GM23338 (cell line): Measurements from ENCODE around the gene UBE2G1. TPM values are rescaled to one million over a fixed set of nuclear protein-coding genes. Genes with fewer than 3 reads are reported as not detected.

Experiments
- ATAC-seq: fragments of 200-7000 bp; cut with Tn5 transposase; 3 replicates; pipeline ENCODE4 v1.9.1; 2020
- DNase-seq: peaks from one replicate; pipeline ENCODE4 v3.0.0-alpha.2; 2015; ENCODE audit warnings: low spot score
- H2AFZ ChIP-seq: fragments of 200-600 bp; sonication (generic); 2 replicates; pipeline ENCODE4 v1.8.0; 2016; ENCODE audit warnings: antibody characterized with exemption, mild to moderate bottlenecking, moderate library complexity
- H3F3A ChIP-seq: fragments of 200-600 bp; sonication (generic); replicated peaks from 2 replicates; pipeline ENCODE4 v1.8.0; 2017; ENCODE audit warnings: antibody characterized with exemption, mixed run types, low read depth
- H3K27ac ChIP-seq: fragments of 200-600 bp; sonication (generic); 2 replicates; pipeline ENCODE4 v1.6.1; 2016; ENCODE audit warnings: low read depth
- H3K27me3 ChIP-seq: fragments of 200-600 bp; sonication (generic); 2 replicates; pipeline ENCODE4 v1.8.0; 2016; ENCODE audit warnings: mild to moderate bottlenecking, mixed run types, moderate library complexity; ENCODE audit not compliant: insufficient read depth
- H3K36me3 ChIP-seq: fragments of 200-600 bp; sonication (generic); 2 replicates; pipeline ENCODE4 v1.8.0; 2016; ENCODE audit warnings: mild to moderate bottlenecking; ENCODE audit not compliant: insufficient read depth
- H3K4me1 ChIP-seq: fragments of 200-600 bp; sonication (generic); 2 replicates; pipeline ENCODE4 v1.8.0; 2016; ENCODE audit warnings: mild to moderate bottlenecking, moderate library complexity; ENCODE audit not compliant: insufficient read depth
- H3K4me2 ChIP-seq: fragments of 200-600 bp; sonication (generic); 2 replicates; pipeline ENCODE4 v1.7.1; 2017; ENCODE audit warnings: mixed run types
- H3K4me3 ChIP-seq: fragments of 200-600 bp; sonication (generic); 2 replicates; pipeline ENCODE4 v1.6.1; 2016; ENCODE audit warnings: mixed run types
- H3K79me2 ChIP-seq: fragments of 200-600 bp; sonication (generic); replicated peaks from 2 replicates; pipeline ENCODE4 v1.8.0; 2017; ENCODE audit warnings: mild to moderate bottlenecking; ENCODE audit not compliant: insufficient read depth
- H3K9me2 ChIP-seq: fragments of 200-600 bp; sonication (generic); 2 replicates; pipeline ENCODE4 v1.8.0; 2017; ENCODE audit not compliant: insufficient read depth
- H4K20me1 ChIP-seq: fragments of 200-600 bp; sonication (generic); replicated peaks from 2 replicates; pipeline ENCODE4 v1.8.0; 2017; ENCODE audit warnings: mild to moderate bottlenecking; ENCODE audit not compliant: insufficient read depth
- H3K27ac Mint-ChIP-seq: 2 replicates; pipeline ENCODE4 v1.8.0; 2020; ENCODE audit warnings: inconsistent platforms, mild to moderate bottlenecking, moderate library complexity, mixed read lengths
- H3K27me3 Mint-ChIP-seq: 3 replicates; pipeline ENCODE4 v1.8.0; 2022; ENCODE audit warnings: low read depth, mild to moderate bottlenecking, moderate library complexity, mixed read lengths, inconsistent platforms; ENCODE audit not compliant: insufficient read depth, poor library complexity
- H3K36me3 Mint-ChIP-seq: 3 replicates; pipeline ENCODE4 v1.8.0; 2021; ENCODE audit warnings: low read depth, mild to moderate bottlenecking, inconsistent platforms, moderate library complexity, mixed read lengths
- H3K4me1 Mint-ChIP-seq: 3 replicates; pipeline ENCODE4 v1.8.0; 2020; ENCODE audit warnings: mild to moderate bottlenecking, inconsistent platforms, mixed read lengths
- H3K4me3 Mint-ChIP-seq: 3 replicates; pipeline ENCODE4 v1.8.0; 2021; ENCODE audit warnings: moderate library complexity, mild to moderate bottlenecking, inconsistent platforms, mixed read lengths
- H3K9me3 Mint-ChIP-seq: 3 replicates; pipeline ENCODE4 v1.8.0; 2020; ENCODE audit warnings: moderate library complexity, mild to moderate bottlenecking, inconsistent platforms, mixed read lengths
- CREB1 ChIP-seq: fragments of 250-450 bp; sonication (Bioruptor Pico); IDR thresholded peaks from 2 replicates; pipeline ENCODE4 v1.5.0; 2020; ENCODE audit warnings: low read depth, mild to moderate bottlenecking, moderate library complexity
- EZH2 ChIP-seq: fragments of 200-600 bp; sonication (generic); IDR thresholded peaks from one replicate; pipeline ENCODE4 v1.8.0; 2017; ENCODE audit warnings: antibody characterized with exemption, mild to moderate bottlenecking, low read depth; ENCODE audit not compliant: unreplicated experiment
- EZH2phosphoT487 ChIP-seq: fragments of 200-600 bp; sonication (generic); IDR thresholded peaks from one replicate; pipeline ENCODE4 v1.8.1; 2018; ENCODE audit warnings: antibody characterized with exemption; ENCODE audit not compliant: unreplicated experiment
- JUNB ChIP-seq: IDR thresholded peaks from one replicate; pipeline ENCODE4 v1.6.1; 2016; ENCODE audit warnings: antibody characterized with exemption; ENCODE audit not compliant: unreplicated experiment
- POLR2AphosphoS5 ChIP-seq: IDR thresholded peaks from 2 replicates; pipeline ENCODE4 v1.6.1; 2016; ENCODE audit warnings: antibody characterized with exemption, low read depth
- ZNF114 ChIP-seq: fragments of 250-450 bp; sonication (Bioruptor Pico); IDR thresholded peaks from 2 replicates; pipeline ENCODE4 v1.5.0; 2020; ENCODE audit warnings: mild to moderate bottlenecking, moderate library complexity
- ZNF331 ChIP-seq: fragments of 250-450 bp; sonication (Bioruptor Pico); IDR thresholded peaks from 2 replicates; pipeline ENCODE4 v1.5.0; 2020; ENCODE audit warnings: low read depth, mild to moderate bottlenecking, moderate library complexity
- polyA plus RNA-seq: library from polyadenylated mRNA; unstranded; fragments of >200 nt; fragmentation: Nextera tagmentation; extraction: Ambion mirVana; gene quantifications from 2 replicates; pipeline ENCODE4 v1.2.1, GENCODE V29; 2016
- total RNA-seq: library from RNA; depleted of rRNA; stranded (reverse); fragments of >200 nt; shearing (Covaris generic); gene quantifications from 2 replicates; pipeline ENCODE4 v1.2.3, GENCODE V29; 2014
- TF ChIP-seq, protein P1 (sequence below): fragments of 250-450 bp; sonication (Bioruptor Pico); IDR thresholded peaks from 2 replicates; pipeline ENCODE4 v1.5.0; 2020; ENCODE audit warnings: mild to moderate bottlenecking, moderate library complexity
- TF ChIP-seq, protein P2 (sequence below): IDR thresholded peaks from 2 replicates; pipeline ENCODE4 v1.6.1; 2016; ENCODE audit warnings: antibody characterized with exemption

UBE2G1 gene
- total and polyA plus RNA-seq, 2 experiments from 2014 or later, result 71.9 to 145 TPM

DNA sequence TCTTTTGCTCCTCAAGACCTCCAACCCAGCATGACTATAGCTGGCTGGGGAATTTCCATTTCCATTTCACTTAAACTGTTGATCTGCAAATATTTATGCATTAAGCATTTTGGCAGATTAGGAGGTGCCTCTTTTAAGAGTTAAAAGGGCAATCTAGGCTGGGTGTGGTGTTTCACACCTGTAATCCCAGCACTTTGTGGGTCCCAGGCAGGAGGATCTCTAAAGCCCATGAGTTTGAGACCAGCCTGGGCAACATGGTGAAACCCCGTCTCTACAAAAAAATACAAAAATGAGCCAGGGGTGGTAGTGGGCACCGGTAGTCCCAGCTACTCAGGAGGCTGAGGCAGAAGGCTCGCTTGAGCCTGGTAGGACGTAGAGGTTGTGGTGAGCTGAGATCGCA lies 119.8 kb downstream of the UBE2G1 start:
- peaks cover 30% of the 10 kb centered on the region for H3K4me1 Mint-ChIP-seq
- no peak for DNase-seq

More for the DNA sequence above, 119.8 kb downstream of the UBE2G1 start:
- Mint-ChIP-seq H3K4me3 (no peak overlapping the region; the same call in 2 of the 3 replicates), H3K9me3 (no peaks in the 10 kb centered on the region), H3K27ac (no peak overlapping the region), H3K27me3 (no peaks in the 10 kb centered on the region), H3K36me3 (peaks cover 6% of the 10 kb centered on the region; the same call in 2 of the 3 replicates)
- no peaks in the 10 kb centered on the region for H3F3A ChIP-seq
- no peaks in the 10 kb centered on the region for H3K27me3 ChIP-seq
- no peaks in the 10 kb centered on the region; the same call in none of the 2 replicates for H3K36me3 ChIP-seq
- ATAC-seq, result no peak
- peaks cover 59% of the 10 kb centered on the region for H4K20me1 ChIP-seq
- no peaks in the 10 kb centered on the region for H3K9me2 ChIP-seq
- no peak overlapping the region for H3K4me3 ChIP-seq
- peaks cover 87% of the 10 kb centered on the region for H3K79me2 ChIP-seq
- TF ChIP-seq, protein P1, sequence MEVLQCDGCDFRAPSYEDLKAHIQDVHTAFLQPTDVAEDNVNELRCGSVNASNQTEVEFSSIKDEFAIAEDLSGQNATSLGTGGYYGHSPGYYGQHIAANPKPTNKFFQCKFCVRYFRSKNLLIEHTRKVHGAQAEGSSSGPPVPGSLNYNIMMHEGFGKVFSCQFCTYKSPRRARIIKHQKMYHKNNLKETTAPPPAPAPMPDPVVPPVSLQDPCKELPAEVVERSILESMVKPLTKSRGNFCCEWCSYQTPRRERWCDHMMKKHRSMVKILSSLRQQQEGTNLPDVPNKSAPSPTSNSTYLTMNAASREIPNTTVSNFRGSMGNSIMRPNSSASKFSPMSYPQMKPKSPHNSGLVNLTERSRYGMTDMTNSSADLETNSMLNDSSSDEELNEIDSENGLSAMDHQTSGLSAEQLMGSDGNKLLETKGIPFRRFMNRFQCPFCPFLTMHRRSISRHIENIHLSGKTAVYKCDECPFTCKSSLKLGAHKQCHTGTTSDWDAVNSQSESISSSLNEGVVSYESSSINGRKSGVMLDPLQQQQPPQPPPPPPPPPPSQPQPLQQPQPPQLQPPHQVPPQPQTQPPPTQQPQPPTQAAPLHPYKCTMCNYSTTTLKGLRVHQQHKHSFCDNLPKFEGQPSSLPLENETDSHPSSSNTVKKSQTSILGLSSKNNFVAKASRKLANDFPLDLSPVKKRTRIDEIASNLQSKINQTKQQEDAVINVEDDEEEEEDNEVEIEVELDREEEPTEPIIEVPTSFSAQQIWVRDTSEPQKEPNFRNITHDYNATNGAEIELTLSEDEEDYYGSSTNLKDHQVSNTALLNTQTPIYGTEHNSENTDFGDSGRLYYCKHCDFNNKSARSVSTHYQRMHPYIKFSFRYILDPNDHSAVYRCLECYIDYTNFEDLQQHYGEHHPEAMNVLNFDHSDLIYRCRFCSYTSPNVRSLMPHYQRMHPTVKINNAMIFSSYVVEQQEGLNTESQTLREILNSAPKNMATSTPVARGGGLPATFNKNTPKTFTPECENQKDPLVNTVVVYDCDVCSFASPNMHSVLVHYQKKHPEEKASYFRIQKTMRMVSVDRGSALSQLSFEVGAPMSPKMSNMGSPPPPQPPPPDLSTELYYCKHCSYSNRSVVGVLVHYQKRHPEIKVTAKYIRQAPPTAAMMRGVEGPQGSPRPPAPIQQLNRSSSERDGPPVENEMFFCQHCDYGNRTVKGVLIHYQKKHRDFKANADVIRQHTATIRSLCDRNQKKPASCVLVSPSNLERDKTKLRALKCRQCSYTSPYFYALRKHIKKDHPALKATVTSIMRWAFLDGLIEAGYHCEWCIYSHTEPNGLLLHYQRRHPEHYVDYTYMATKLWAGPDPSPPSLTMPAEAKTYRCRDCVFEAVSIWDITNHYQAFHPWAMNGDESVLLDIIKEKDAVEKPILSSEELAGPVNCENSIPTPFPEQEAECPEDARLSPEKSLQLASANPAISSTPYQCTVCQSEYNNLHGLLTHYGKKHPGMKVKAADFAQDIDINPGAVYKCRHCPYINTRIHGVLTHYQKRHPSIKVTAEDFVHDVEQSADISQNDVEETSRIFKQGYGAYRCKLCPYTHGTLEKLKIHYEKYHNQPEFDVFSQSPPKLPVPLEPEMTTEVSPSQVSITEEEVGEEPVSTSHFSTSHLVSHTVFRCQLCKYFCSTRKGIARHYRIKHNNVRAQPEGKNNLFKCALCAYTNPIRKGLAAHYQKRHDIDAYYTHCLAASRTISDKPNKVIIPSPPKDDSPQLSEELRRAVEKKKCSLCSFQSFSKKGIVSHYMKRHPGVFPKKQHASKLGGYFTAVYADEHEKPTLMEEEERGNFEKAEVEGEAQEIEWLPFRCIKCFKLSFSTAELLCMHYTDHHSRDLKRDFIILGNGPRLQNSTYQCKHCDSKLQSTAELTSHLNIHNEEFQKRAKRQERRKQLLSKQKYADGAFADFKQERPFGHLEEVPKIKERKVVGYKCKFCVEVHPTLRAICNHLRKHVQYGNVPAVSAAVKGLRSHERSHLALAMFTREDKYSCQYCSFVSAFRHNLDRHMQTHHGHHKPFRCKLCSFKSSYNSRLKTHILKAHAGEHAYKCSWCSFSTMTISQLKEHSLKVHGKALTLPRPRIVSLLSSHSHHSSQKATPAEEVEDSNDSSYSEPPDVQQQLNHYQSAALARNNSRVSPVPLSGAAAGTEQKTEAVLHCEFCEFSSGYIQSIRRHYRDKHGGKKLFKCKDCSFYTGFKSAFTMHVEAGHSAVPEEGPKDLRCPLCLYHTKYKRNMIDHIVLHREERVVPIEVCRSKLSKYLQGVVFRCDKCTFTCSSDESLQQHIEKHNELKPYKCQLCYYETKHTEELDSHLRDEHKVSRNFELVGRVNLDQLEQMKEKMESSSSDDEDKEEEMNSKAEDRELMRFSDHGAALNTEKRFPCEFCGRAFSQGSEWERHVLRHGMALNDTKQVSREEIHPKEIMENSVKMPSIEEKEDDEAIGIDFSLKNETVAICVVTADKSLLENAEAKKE (CRISPR knock-in tag), result no peak
- TF ChIP-seq CREB1 (CRISPR knock-in tag), result no peak
- no peak for TF ChIP-seq EZH2phosphoT487
- no peak for TF ChIP-seq EZH2
- no peak for TF ChIP-seq ZNF331 (CRISPR knock-in tag)
- TF ChIP-seq JUNB, result no peak
- TF ChIP-seq, protein P2, sequence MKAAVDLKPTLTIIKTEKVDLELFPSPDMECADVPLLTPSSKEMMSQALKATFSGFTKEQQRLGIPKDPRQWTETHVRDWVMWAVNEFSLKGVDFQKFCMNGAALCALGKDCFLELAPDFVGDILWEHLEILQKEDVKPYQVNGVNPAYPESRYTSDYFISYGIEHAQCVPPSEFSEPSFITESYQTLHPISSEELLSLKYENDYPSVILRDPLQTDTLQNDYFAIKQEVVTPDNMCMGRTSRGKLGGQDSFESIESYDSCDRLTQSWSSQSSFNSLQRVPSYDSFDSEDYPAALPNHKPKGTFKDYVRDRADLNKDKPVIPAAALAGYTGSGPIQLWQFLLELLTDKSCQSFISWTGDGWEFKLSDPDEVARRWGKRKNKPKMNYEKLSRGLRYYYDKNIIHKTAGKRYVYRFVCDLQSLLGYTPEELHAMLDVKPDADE, result no peak
- TF ChIP-seq POLR2AphosphoS5, result no peak
- no peak for TF ChIP-seq ZNF114 (CRISPR knock-in tag)
- peaks cover 28% of the 10 kb centered on the region for H3K4me1 ChIP-seq
- H2AFZ ChIP-seq, result no peak overlapping the region
- H3K27ac ChIP-seq, result 0 out of 2 replicates have a peak overlapping the region, but pooled peaks have one; percentile 52
- no peak overlapping the region for H3K4me2 ChIP-seq
